HEK293 (cell line): ENCODE measurements around the gene EXD2.
A peak's percentile ranks its signal among the peaks of the same experiment; 100 is the strongest.

ENCODE experiments used
- CTCF ChIP-seq: fragments of 450-650 bp; formaldehyde crosslinking; IDR thresholded peaks from 2 replicates; pipeline ENCODE4 v1.5.1; 2016; ENCODE audit warnings: missing biosample characterization, missing genetic modification characterization
- KLF10 ChIP-seq: fragments of 450-650 bp; IDR thresholded peaks from 2 replicates; pipeline ENCODE4 v1.5.1; 2018; ENCODE audit warnings: missing biosample characterization, mild to moderate bottlenecking, missing genetic modification characterization
- KLF8 ChIP-seq: fragments of 450-650 bp; formaldehyde crosslinking; IDR thresholded peaks from 2 replicates; pipeline ENCODE4 v1.5.1; 2016; ENCODE audit warnings: missing biosample characterization, missing genetic modification characterization
- MYNN ChIP-seq: fragments of 450-650 bp; formaldehyde crosslinking; IDR thresholded peaks from 2 replicates; pipeline ENCODE4 v1.5.1; 2016; ENCODE audit warnings: missing biosample characterization, missing genetic modification characterization, borderline replicate concordance
- PRDM1 ChIP-seq: fragments of 450-650 bp; formaldehyde crosslinking; IDR thresholded peaks from 2 replicates; pipeline ENCODE4; 2016; ENCODE audit warnings: missing biosample characterization, missing genetic modification characterization
- SP2 ChIP-seq: fragments of 450-650 bp; formaldehyde crosslinking; IDR thresholded peaks from 2 replicates; pipeline ENCODE4 v1.5.1; 2016; ENCODE audit warnings: missing biosample characterization, missing genetic modification characterization
- ZBTB10 ChIP-seq: fragments of 450-650 bp; formaldehyde crosslinking; IDR thresholded peaks from 2 replicates; pipeline ENCODE4 v1.5.1; 2016; ENCODE audit warnings: missing biosample characterization, missing genetic modification characterization
- ZFP3 ChIP-seq: fragments of 450-650 bp; formaldehyde crosslinking; IDR thresholded peaks from 2 replicates; pipeline ENCODE4 v1.5.1; 2016; ENCODE audit warnings: low read depth, missing biosample characterization, missing genetic modification characterization
- ZNF174 ChIP-seq: fragments of 450-650 bp; formaldehyde crosslinking; IDR thresholded peaks from 2 replicates; pipeline ENCODE4 v1.5.0; 2017; ENCODE audit warnings: missing biosample characterization, mild to moderate bottlenecking, missing genetic modification characterization
- ZNF335 ChIP-seq: fragments of 450-650 bp; formaldehyde crosslinking; conservative IDR thresholded peaks from 2 replicates; pipeline ENCODE4 v1.5.1; 2016; ENCODE audit warnings: missing biosample characterization, missing genetic modification characterization
- ZNF747 ChIP-seq: fragments of 450-650 bp; formaldehyde crosslinking; IDR thresholded peaks from 2 replicates; pipeline ENCODE4 v1.5.1; 2016; ENCODE audit warnings: missing biosample characterization, missing genetic modification characterization

GRCh38 chr14:69153873-69154270, 37.4 kb upstream of the EXD2 start:
- TF ChIP-seq ZNF335 (no peak; the same call in 1 of the 2 replicates), MYNN (tag by site-specific recombination) (peak; percentile 23; the same call in 1 of the 2 replicates), ZNF174 (tag by site-specific recombination) (no peak), CTCF (tag by site-specific recombination) (no peak), KLF8 (tag by site-specific recombination) (no peak), ZNF747 (tag by site-specific recombination) (no peak), ZFP3 (tag by site-specific recombination) (no peak), ZBTB10 (no peak), SP2 (tag by site-specific recombination) (no peak), PRDM1 (tag by site-specific recombination) (no peak), KLF10 (no peak)
